HFFc6 (cell line): Measurements from ENCODE around the gene GRIP2. TPM values are rescaled to one million over a fixed set of nuclear protein-coding genes. Genes with fewer than 3 reads are reported as not detected.
A peak's percentile ranks its signal among the peaks of the same experiment; 100 is the strongest.

ENCODE experiments used
- DNase-seq: peaks from one replicate; pipeline ENCODE4 v3.0.0-alpha.2; 2018
- H3K27ac Mint-ChIP-seq: 2 replicates; pipeline ENCODE4 v1.8.0; 2020; ENCODE audit warnings: mild to moderate bottlenecking, mixed read lengths
- H3K27me3 Mint-ChIP-seq: 2 replicates; pipeline ENCODE4 v1.8.0; 2021; ENCODE audit warnings: mild to moderate bottlenecking, moderate library complexity, mixed read lengths; ENCODE audit not compliant: insufficient read depth
- H3K36me3 Mint-ChIP-seq: 2 replicates; pipeline ENCODE4 v1.8.0; 2021; ENCODE audit warnings: low read depth, mixed read lengths
- H3K4me1 Mint-ChIP-seq: 2 replicates; pipeline ENCODE4 v1.8.0; 2020; ENCODE audit warnings: low read depth, mixed read lengths
- H3K4me3 Mint-ChIP-seq: 2 replicates; pipeline ENCODE4 v1.8.0; 2020; ENCODE audit warnings: mild to moderate bottlenecking, moderate library complexity, mixed read lengths
- H3K9me3 Mint-ChIP-seq: 2 replicates; pipeline ENCODE4 v1.8.0; 2020; ENCODE audit warnings: mild to moderate bottlenecking, mixed read lengths
- CTCF ChIP-seq: fragments of 200-600 bp; sonication (generic); IDR thresholded peaks from 2 replicates; pipeline ENCODE4 v1.5.0; 2021; ENCODE audit warnings: antibody characterized with exemption, mild to moderate bottlenecking
- total RNA-seq, 6 experiments: library from RNA; stranded (reverse); fragmentation: NEBNext Ultra II Directional; extraction: Animal tissue kit (Norgen Biotek cat#: 25700); gene quantifications; 2 replicates in 1 of 6; 3 replicates in 5 of 6; pipeline ENCODE4 v1.2.3, GENCODE V29; 2021

GRIP2 gene
- total RNA-seq, 6 experiments from 2014 or later = 0.05 to 0.25 (median 0.13) TPM; not detected in 2

GRCh38 chr3:14464141-14464465 lies 76.0 kb downstream of the GRIP2 start:
- no peak for TF ChIP-seq CTCF
- no peak for DNase-seq
- peaks cover 18% of the 10 kb centered on the region for H3K4me1 Mint-ChIP-seq
- H3K36me3 Mint-ChIP-seq = peaks cover 22% of the 10 kb centered on the region; the same call in 1 of the 2 replicates
- peaks cover 6% of the 10 kb centered on the region for H3K27me3 Mint-ChIP-seq
- H3K9me3 Mint-ChIP-seq = no peaks in the 10 kb centered on the region
- H3K4me3 Mint-ChIP-seq = no peak overlapping the region
- no peak overlapping the region for H3K27ac Mint-ChIP-seq

- H3K27ac Mint-ChIP-seq = no peak overlapping the region
- H3K36me3 Mint-ChIP-seq = peaks cover 22% of the 10 kb centered on the region; the same call in 1 of the 2 replicates
- no peak overlapping the region for H3K4me3 Mint-ChIP-seq
- peaks cover 6% of the 10 kb centered on the region for H3K27me3 Mint-ChIP-seq
- peaks cover 24% of the 10 kb centered on the region for H3K4me1 Mint-ChIP-seq
- no peaks in the 10 kb centered on the region for H3K9me3 Mint-ChIP-seq
- no peak for TF ChIP-seq CTCF
- DNase-seq = no peak
Measured at GRCh38 chr3:14463330-14464140, 76.6 kb downstream of the GRIP2 start.

GRCh38 chr3:14462738-14463137 lies 77.4 kb downstream of the GRIP2 start:
- peaks cover 32% of the 10 kb centered on the region for H3K4me1 Mint-ChIP-seq
- H3K27ac Mint-ChIP-seq = peak overlapping the region; percentile 54; the same call in 1 of the 2 replicates
- DNase-seq = no peak

GRCh38 chr3:14461748-14462324 lies 78.3 kb downstream of the GRIP2 start:
- DNase-seq = peak; percentile 54
- no peak overlapping the region for H3K4me3 Mint-ChIP-seq
- peaks cover 32% of the 10 kb centered on the region for H3K4me1 Mint-ChIP-seq

More at GRCh38 chr3:14462738-14463137, 77.4 kb downstream of the GRIP2 start:
- no peak for TF ChIP-seq CTCF
- Mint-ChIP-seq H3K27me3 (peaks cover 6% of the 10 kb centered on the region), H3K36me3 (peaks cover 22% of the 10 kb centered on the region), H3K9me3 (no peaks in the 10 kb centered on the region), H3K4me3 (no peak overlapping the region)

More at GRCh38 chr3:14461748-14462324, 78.3 kb downstream of the GRIP2 start:
- peaks cover 6% of the 10 kb centered on the region for H3K27me3 Mint-ChIP-seq
- H3K27ac Mint-ChIP-seq = no peak overlapping the region; the same call in 1 of the 2 replicates
- TF ChIP-seq CTCF = peak; percentile 76
- H3K36me3 Mint-ChIP-seq = peaks cover 20% of the 10 kb centered on the region
- H3K9me3 Mint-ChIP-seq = no peaks in the 10 kb centered on the region
